Measurements from ENCODE around the gene STK17A. TPM values are rescaled to one million over a fixed set of nuclear protein-coding genes. Genes with fewer than 3 reads are reported as not detected.

Gene STK17A
- total RNA-seq, 2 donors from 2014 or later: 49.2 to 56.4 TPM

- Mint-ChIP-seq H3K4me1 (ENCODE audit: low read depth) (peaks cover 92% of the 10 kb centered on the region), H3K4me3 (peak overlapping the region; percentile 58 to 70), H3K9me3 (no peaks in the 10 kb centered on the region), H3K27ac (peak overlapping the region; percentile 26), H3K27me3 (ENCODE audit: low read depth) (no peaks in the 10 kb centered on the region), H3K36me3 (ENCODE audit: insufficient read depth in 2 of 2) (peaks cover 16 to 39% of the 10 kb centered on the region in 2 donors)
- DNase-seq (no peak), ATAC-seq (replicated peaks in 1 of 2) (peak; percentile 62 to 64)
Measured at GRCh38 chr7:43631559-43631958, 48.7 kb downstream of the STK17A start.

- Mint-ChIP-seq H3K27ac (peak overlapping the region; percentile 87), H3K4me3 (peak overlapping the region in 1 of 2 donors; percentile 70), H3K9me3 (no peaks in the 10 kb centered on the region), H3K4me1 (ENCODE audit: low read depth) (peaks cover 92% of the 10 kb centered on the region), H3K27me3 (ENCODE audit: low read depth) (no peaks in the 10 kb centered on the region), H3K36me3 (ENCODE audit: insufficient read depth in 2 of 2) (peaks cover 15 to 35% of the 10 kb centered on the region in 2 donors)
- DNase-seq: no peak
- ATAC-seq (replicated peaks in 1 of 2): no peak
Measured at GRCh38 chr7:43632746-43633145, 49.8 kb downstream of the STK17A start.

GRCh38 chr7:43634384-43634783, 51.5 kb downstream of the STK17A start:
- no peak for DNase-seq
- Mint-ChIP-seq H3K9me3 (no peaks in the 10 kb centered on the region), H3K4me3 (peak overlapping the region in 1 of 2 donors; percentile 30), H3K27ac (peak overlapping the region; percentile 43), H3K27me3 (ENCODE audit: low read depth) (no peaks in the 10 kb centered on the region), H3K36me3 (ENCODE audit: insufficient read depth in 2 of 2) (peaks cover 14 to 38% of the 10 kb centered on the region in 2 donors), H3K4me1 (ENCODE audit: low read depth) (peaks cover 92% of the 10 kb centered on the region)
- ATAC-seq (replicated peaks in 1 of 2): no peak

- no peak overlapping the region for H3K4me3 Mint-ChIP-seq
- ATAC-seq (replicated peaks in 1 of 2) (no peak), DNase-seq (no peak)
- peaks cover 14 to 47% of the 10 kb centered on the region in 2 donors for H3K36me3 Mint-ChIP-seq (ENCODE audit: insufficient read depth in 2 of 2)
- no peak overlapping the region for H3K27ac Mint-ChIP-seq
- H3K27me3 Mint-ChIP-seq (ENCODE audit: low read depth): no peaks in the 10 kb centered on the region
- H3K4me1 Mint-ChIP-seq (ENCODE audit: low read depth): peaks cover 96% of the 10 kb centered on the region
- H3K9me3 Mint-ChIP-seq: no peaks in the 10 kb centered on the region
Measured at GRCh38 chr7:43636093-43636492, 53.2 kb downstream of the STK17A start.

- Mint-ChIP-seq H3K4me1 (ENCODE audit: low read depth) (peaks cover 95% of the 10 kb centered on the region), H3K36me3 (ENCODE audit: insufficient read depth in 2 of 2) (peaks cover 9 to 37% of the 10 kb centered on the region in 2 donors), H3K27me3 (ENCODE audit: low read depth) (no peaks in the 10 kb centered on the region), H3K4me3 (peak overlapping the region; percentile 50 to 76), H3K27ac (peak overlapping the region; percentile 99), H3K9me3 (no peaks in the 10 kb centered on the region)
- DNase-seq (no peak), ATAC-seq (replicated peaks in 1 of 2) (peak; percentile 61 to 77)
Measured at GRCh38 chr7:43637114-43637806, 54.4 kb downstream of the STK17A start.

- Mint-ChIP-seq H3K9me3 (peaks cover 0 to 1% of the 10 kb centered on the region in 2 donors), H3K27ac (peak overlapping the region; percentile 99), H3K4me3 (peak overlapping the region; percentile 28 to 53)
Measured at GRCh38 chr7:43639858-43640491, 57.1 kb downstream of the STK17A start.

GRCh38 chr7:43640679-43641078, 57.8 kb downstream of the STK17A start:
- Mint-ChIP-seq H3K27me3 (ENCODE audit: low read depth) (no peaks in the 10 kb centered on the region), H3K4me3 (no peak overlapping the region), H3K9me3 (peaks cover 0 to 1% of the 10 kb centered on the region in 2 donors), H3K4me1 (ENCODE audit: low read depth) (peaks cover 99% of the 10 kb centered on the region), H3K27ac (peak overlapping the region; percentile 58), H3K36me3 (ENCODE audit: insufficient read depth in 2 of 2) (peaks cover 7 to 38% of the 10 kb centered on the region in 2 donors)
- DNase-seq: no peak
- ATAC-seq (replicated peaks in 1 of 2): no peak

More at GRCh38 chr7:43639858-43640491, 57.1 kb downstream of the STK17A start:
- H3K36me3 Mint-ChIP-seq (ENCODE audit: insufficient read depth in 2 of 2): peaks cover 4 to 39% of the 10 kb centered on the region in 2 donors
- no peak for ATAC-seq (replicated peaks in 1 of 2)
- peaks cover 97% of the 10 kb centered on the region for H3K4me1 Mint-ChIP-seq (ENCODE audit: low read depth)
- no peak for DNase-seq
- H3K27me3 Mint-ChIP-seq (ENCODE audit: low read depth): no peaks in the 10 kb centered on the region

GRCh38 chr7:43642897-43643630, 60.2 kb downstream of the STK17A start:
- Mint-ChIP-seq H3K36me3 (ENCODE audit: insufficient read depth in 2 of 2) (peaks cover 7 to 38% of the 10 kb centered on the region in 2 donors), H3K4me1 (ENCODE audit: low read depth) (peaks cover 99% of the 10 kb centered on the region), H3K9me3 (peaks cover 0 to 1% of the 10 kb centered on the region in 2 donors), H3K27me3 (ENCODE audit: low read depth) (no peaks in the 10 kb centered on the region), H3K27ac (peak overlapping the region; percentile 79), H3K4me3 (peak overlapping the region in 1 of 2 donors; percentile 38)
- no peak for DNase-seq
- no peak for ATAC-seq (replicated peaks in 1 of 2)

- Mint-ChIP-seq H3K27me3 (ENCODE audit: low read depth) (no peaks in the 10 kb centered on the region), H3K4me1 (ENCODE audit: low read depth) (peaks cover 99% of the 10 kb centered on the region), H3K36me3 (ENCODE audit: insufficient read depth in 2 of 2) (peaks cover 7 to 33% of the 10 kb centered on the region in 2 donors), H3K4me3 (peak overlapping the region; percentile 38 to 40), H3K27ac (peak overlapping the region; percentile 79), H3K9me3 (peaks cover 0 to 1% of the 10 kb centered on the region in 2 donors)
- ATAC-seq (replicated peaks in 1 of 2): no peak
- no peak for DNase-seq
Measured at GRCh38 chr7:43643846-43644245, 60.9 kb downstream of the STK17A start.

- Mint-ChIP-seq H3K27ac (peak overlapping the region; percentile 5), H3K27me3 (ENCODE audit: low read depth) (no peaks in the 10 kb centered on the region), H3K9me3 (peaks cover 0 to 1% of the 10 kb centered on the region in 2 donors), H3K36me3 (ENCODE audit: insufficient read depth in 2 of 2) (peaks cover 7 to 23% of the 10 kb centered on the region in 2 donors), H3K4me3 (peak overlapping the region; percentile 65 to 77), H3K4me1 (ENCODE audit: low read depth) (peaks cover 99% of the 10 kb centered on the region)
- DNase-seq (no peak), ATAC-seq (replicated peaks in 1 of 2) (no peak)
Measured at GRCh38 chr7:43645699-43646226, 62.9 kb downstream of the STK17A start.

GRCh38 chr7:43646603-43647338, 63.9 kb downstream of the STK17A start:
- Mint-ChIP-seq H3K9me3 (peaks cover 0 to 1% of the 10 kb centered on the region in 2 donors), H3K4me3 (peak overlapping the region; percentile 65 to 77), H3K27me3 (ENCODE audit: low read depth) (no peaks in the 10 kb centered on the region), H3K4me1 (ENCODE audit: low read depth) (peaks cover 99% of the 10 kb centered on the region), H3K27ac (peak overlapping the region; percentile 33), H3K36me3 (ENCODE audit: insufficient read depth in 2 of 2) (peaks cover 7 to 22% of the 10 kb centered on the region in 2 donors)
- no peak for DNase-seq
- no peak for ATAC-seq (replicated peaks in 1 of 2)

GRCh38 chr7:43647339-43647672, 64.4 kb downstream of the STK17A start:
- H3K4me1 Mint-ChIP-seq (ENCODE audit: low read depth): peaks cover 100% of the 10 kb centered on the region
- no peak for DNase-seq
- H3K27ac Mint-ChIP-seq: peak overlapping the region; percentile 24
- peak overlapping the region; percentile 65 to 77 for H3K4me3 Mint-ChIP-seq
- H3K27me3 Mint-ChIP-seq (ENCODE audit: low read depth): no peaks in the 10 kb centered on the region
- peaks cover 0 to 1% of the 10 kb centered on the region in 2 donors for H3K9me3 Mint-ChIP-seq
- ATAC-seq (replicated peaks in 1 of 2): no peak
- H3K36me3 Mint-ChIP-seq (ENCODE audit: insufficient read depth in 2 of 2): peaks cover 7 to 22% of the 10 kb centered on the region in 2 donors
